Fibroblast of lung (primary cell): ENCODE results near the gene VAV1. TPM values are rescaled to one million over a fixed set of nuclear protein-coding genes. Genes with fewer than 3 reads are reported as not detected.
"Not testable (repeated sequence)": the region's sequence is repeated elsewhere in the genome, so short reads cannot be mapped to it uniquely, and the experiment has no call there.

Source experiments
- DNase-seq, 2 donors: peaks; one replicate each; pipeline versions ENCODE4 v3.0.0 to v3.0.0-alpha.2; 2010; ENCODE audit warnings: low read depth in 2 of 2
- H2AFZ ChIP-seq: 2 replicates; pipeline ENCODE4 v1.5.1; 2012; ENCODE audit warnings: low read length, control low read depth, inconsistent platforms
- H3K27ac ChIP-seq: 2 replicates; pipeline ENCODE4 v1.5.1; 2011; ENCODE audit warnings: low read length, control low read depth; ENCODE audit not compliant: insufficient read depth
- H3K27me3 ChIP-seq: 2 replicates; pipeline ENCODE4 v1.5.1; 2011; ENCODE audit warnings: mild to moderate bottlenecking, low read length; ENCODE audit not compliant: control insufficient read depth, insufficient read depth
- H3K36me3 ChIP-seq: 2 replicates; pipeline ENCODE4 v1.5.1; 2011; ENCODE audit warnings: low read length; ENCODE audit not compliant: control insufficient read depth, insufficient read depth
- H3K4me1 ChIP-seq: 2 replicates; pipeline ENCODE4 v1.5.1; 2011; ENCODE audit warnings: low read length; ENCODE audit not compliant: control insufficient read depth, insufficient read depth; ENCODE audit errors: extremely low read depth
- H3K4me2 ChIP-seq: 2 replicates; pipeline ENCODE4 v1.5.1; 2011; ENCODE audit warnings: low read length, control low read depth; ENCODE audit not compliant: insufficient read depth; ENCODE audit errors: extremely low read depth
- H3K4me3 ChIP-seq, 4 experiments: fragments of 200-600 bp in 1 of 4; sonication (generic) in 1 of 4; replicated peaks in 1 of 4; 2 replicates each; pipeline ENCODE4 v1.5.1; 2011 to 2016; ENCODE audit warnings: low read length in 4 of 4, low read depth in 3 of 4, mild to moderate bottlenecking in 3 of 4, control low read depth in 2 of 4, inconsistent platforms in 1 of 4, mixed read lengths in 1 of 4; ENCODE audit not compliant: insufficient read depth in 1 of 4; ENCODE audit errors: control extremely low read depth in 1 of 4
- H3K79me2 ChIP-seq: 2 replicates; pipeline ENCODE4 v1.5.1; 2012; ENCODE audit warnings: mild to moderate bottlenecking, low read length, inconsistent platforms; ENCODE audit not compliant: control insufficient read depth, insufficient read depth
- H3K9ac ChIP-seq: 2 replicates; pipeline ENCODE4 v1.5.1; 2011; ENCODE audit warnings: mild to moderate bottlenecking, low read length, control low read depth; ENCODE audit not compliant: insufficient read depth
- H3K9me3 ChIP-seq: 2 replicates; pipeline ENCODE4 v1.5.1; 2012; ENCODE audit warnings: low read depth, low read length; ENCODE audit not compliant: control insufficient read depth, insufficient read depth
- H4K20me1 ChIP-seq: 2 replicates; pipeline ENCODE4 v1.5.1; 2011; ENCODE audit warnings: low read length; ENCODE audit not compliant: control insufficient read depth, insufficient read depth; ENCODE audit errors: extremely low read depth
- CTCF ChIP-seq, 2 donors: IDR thresholded peaks in 1 of 2; conservative IDR thresholded peaks in 1 of 2; 1 replicate in 1 of 2; 2 replicates in 1 of 2; pipeline ENCODE4 v1.5.1; 2011 to 2012; ENCODE audit warnings: low read length in 2 of 2, control low read depth in 1 of 2, inconsistent platforms in 1 of 2, low read depth in 1 of 2, mild to moderate bottlenecking in 1 of 2
- EZH2 ChIP-seq: IDR thresholded peaks from 2 replicates; pipeline ENCODE4 v1.5.1; 2012; ENCODE audit warnings: low read length, control low read depth, mild to moderate bottlenecking; ENCODE audit errors: missing control alignments
- polyA plus RNA-seq, 2 donors: library from polyadenylated mRNA; depleted of rRNA in 1 of 2; stranded (reverse) in 1 of 2; unstranded in 1 of 2; fragments of >200 nt; gene quantifications; 2 replicates each; pipeline ENCODE4 v1.2.1, GENCODE V29; 2011 to 2012; ENCODE audit warnings: missing spikeins in 1 of 2
- total RNA-seq: library from RNA; depleted of rRNA; stranded (reverse); fragments of >200 nt; gene quantifications from 2 replicates; pipeline ENCODE4 v1.2.1, GENCODE V29; 2014

VAV1 gene
- total and polyA plus RNA-seq, 2 donors (not counting 1 experiment from before 2014, with no cell fraction given): not detected

- Histone ChIP-seq H4K20me1 (no peaks in the 10 kb centered on the region), H3K9ac (no peak overlapping the region), H3K4me3 (no peak overlapping the region), H3K27ac (no peak overlapping the region), H3K27me3 (no peaks in the 10 kb centered on the region), H3K36me3 (no peaks in the 10 kb centered on the region), H3K79me2 (no peaks in the 10 kb centered on the region), H3K4me1 (no peaks in the 10 kb centered on the region), H2AFZ (no peak overlapping the region), H3K4me2 (no peak overlapping the region), H3K9me3 (peaks cover 1% of the 10 kb centered on the region)
- TF ChIP-seq CTCF (conservative IDR thresholded peaks at IDR 0.05 in 1 of 2, IDR thresholded peaks at IDR 0.05 in 1 of 2; ENCODE audit: low read depth in 1 of 2, low read length in 2 of 2) (no peak), EZH2 (no peak)
- DNase-seq: no peak
These were observed 53.9 kb downstream of the VAV1 start for GRCh38 chr19:6826281-6826920.

GRCh38 chr19:6828306-6828697 is 55.8 kb downstream of the VAV1 start:
- H3K27ac ChIP-seq: no peak overlapping the region
- H3K9me3 ChIP-seq: peaks cover 1% of the 10 kb centered on the region
- H3K36me3 ChIP-seq: no peaks in the 10 kb centered on the region
- no peaks in the 10 kb centered on the region for H3K4me1 ChIP-seq
- H3K9ac ChIP-seq: no peak overlapping the region
- H3K4me3 ChIP-seq: no peak overlapping the region
- TF ChIP-seq CTCF (conservative IDR thresholded peaks at IDR 0.05 in 1 of 2, IDR thresholded peaks at IDR 0.05 in 1 of 2; ENCODE audit: low read depth in 1 of 2, low read length in 2 of 2) (no peak), EZH2 (no peak)
- H4K20me1 ChIP-seq: no peaks in the 10 kb centered on the region
- no peak overlapping the region for H3K4me2 ChIP-seq
- DNase-seq: no peak
- H3K27me3 ChIP-seq: no peaks in the 10 kb centered on the region
- no peak overlapping the region for H2AFZ ChIP-seq
- no peaks in the 10 kb centered on the region for H3K79me2 ChIP-seq

DNA sequence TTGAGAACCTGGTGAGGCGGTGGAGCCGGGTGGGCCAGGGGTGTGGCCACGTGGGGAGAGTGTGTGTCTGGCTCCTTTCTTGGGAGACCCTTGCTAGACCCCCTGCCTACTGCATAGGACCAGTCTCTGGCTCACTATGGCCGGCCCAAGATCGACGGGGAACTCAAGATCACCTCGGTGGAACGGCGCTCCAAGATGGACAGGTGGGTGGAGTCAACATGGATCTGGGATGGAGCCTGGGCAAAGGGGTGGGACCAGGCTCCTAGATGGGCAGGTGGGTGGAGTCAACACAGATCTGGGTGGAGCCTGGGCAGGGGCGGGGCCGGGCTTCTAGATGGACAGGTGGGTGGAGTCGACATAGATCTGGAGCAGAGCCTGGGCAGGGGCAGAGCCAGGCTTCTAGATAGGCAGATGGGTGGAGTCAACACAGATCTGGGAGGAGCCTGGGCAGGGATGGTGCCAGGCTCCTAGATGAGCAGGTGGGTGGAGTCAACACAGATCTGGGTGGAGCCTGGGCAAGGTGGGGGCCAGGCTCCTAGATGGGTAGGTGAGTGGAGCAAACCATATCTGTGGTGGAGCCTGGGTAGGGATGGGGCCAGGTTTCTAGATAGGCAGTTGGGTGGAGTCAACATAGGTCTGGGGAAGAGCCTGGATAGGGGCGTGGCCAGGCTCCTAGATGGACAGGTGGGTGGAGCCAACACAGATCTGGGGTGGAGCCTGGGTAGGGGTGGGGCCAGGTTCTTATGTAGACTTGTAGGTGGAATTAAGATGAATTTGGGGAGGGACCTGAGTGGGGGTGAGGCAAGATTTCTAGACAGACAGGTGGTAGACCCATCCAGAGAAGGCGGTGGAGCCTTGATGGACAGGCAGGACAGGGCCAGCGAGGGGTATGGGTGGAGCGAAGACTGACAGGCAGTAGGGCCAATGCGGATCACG is 56.5 kb downstream of the VAV1 start:
- peaks cover 1% of the 10 kb centered on the region for H3K9me3 ChIP-seq
- no peak overlapping the region for H2AFZ ChIP-seq
- no peak overlapping the region for H3K4me3 ChIP-seq
- TF ChIP-seq EZH2: no peak
- TF ChIP-seq CTCF (conservative IDR thresholded peaks at IDR 0.05 in 1 of 2, IDR thresholded peaks at IDR 0.05 in 1 of 2; ENCODE audit: low read depth in 1 of 2, low read length in 2 of 2): no peak
- no peaks in the 10 kb centered on the region for H3K36me3 ChIP-seq
- H3K9ac ChIP-seq: no peak overlapping the region
- H3K27me3 ChIP-seq: no peaks in the 10 kb centered on the region
- DNase-seq: no peak
- no peaks in the 10 kb centered on the region for H3K4me1 ChIP-seq
- no peaks in the 10 kb centered on the region for H3K79me2 ChIP-seq
- H3K4me2 ChIP-seq: no peak overlapping the region
- H4K20me1 ChIP-seq: no peaks in the 10 kb centered on the region
- no peak overlapping the region for H3K27ac ChIP-seq

DNA sequence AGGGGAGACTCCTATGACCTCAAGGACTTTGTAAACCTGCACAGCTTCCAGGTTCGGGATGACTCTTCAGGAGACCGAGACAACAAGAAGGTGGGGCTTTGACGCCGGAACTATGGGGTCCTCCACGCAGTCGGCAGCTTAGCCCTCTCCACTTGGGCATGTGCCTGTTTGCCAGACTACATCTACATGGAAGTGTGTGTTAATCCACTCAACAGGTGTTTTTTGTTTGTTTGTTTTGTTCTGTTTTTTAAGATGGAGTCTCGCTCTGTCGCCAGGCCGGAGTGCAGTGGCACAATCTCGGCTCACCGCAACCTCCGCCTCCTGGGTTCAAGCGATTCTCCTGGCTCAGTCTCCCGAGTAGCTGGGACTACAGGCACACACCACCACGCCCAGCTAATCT is 57.3 kb downstream of the VAV1 start:
- H4K20me1 ChIP-seq, H2AFZ ChIP-seq, H3K36me3 ChIP-seq, H3K4me2 ChIP-seq, DNase-seq, H3K79me2 ChIP-seq, H3K9ac ChIP-seq, H3K4me3 ChIP-seq, H3K27ac ChIP-seq, H3K27me3 ChIP-seq, H3K9me3 ChIP-seq, H3K4me1 ChIP-seq: not testable (repeated sequence)
